ENCODE results near the gene RAB17. TPM values are rescaled to one million over a fixed set of nuclear protein-coding genes. Genes with fewer than 3 reads are reported as not detected.

Gene RAB17
- total and polyA plus RNA-seq, 2 of the 8 experiments (the other 6 are each of a cell fraction or from before 2014, with no cell fraction given): 42.6 to 83.4 TPM

GRCh38 chr2:237591141-237591881 lies 777 bp upstream of the RAB17 start:
- H3K9ac ChIP-seq (replicated peaks in 1 of 4; ENCODE audit: extremely low read depth in 1 of 4, low read depth in 3 of 4, low read length in 3 of 4): no peak overlapping the region
- H3K4me3 ChIP-seq (ENCODE audit: extremely low read depth in 1 of 4, insufficient read depth in 2 of 4, low read depth in 3 of 4, low read length in 4 of 4): peak overlapping the region in 3 of 4 experiments; percentile 8 to 59 (median 11); a peak in 5 of 8 replicates
- H4K20me1 ChIP-seq (replicated peaks in 1 of 2; ENCODE audit: control insufficient read depth in 1 of 2, insufficient read depth in 2 of 2, low read length in 2 of 2): no peaks in the 10 kb centered on the region
- no peak overlapping the region for H3K23ac ChIP-seq (ENCODE audit: insufficient read length)
- H3K56ac ChIP-seq (replicated peaks; ENCODE audit: insufficient read length, low read depth, low read length): peak overlapping the region; percentile 71
- H3K4me1 ChIP-seq (replicated peaks in 1 of 4; ENCODE audit: control insufficient read depth in 3 of 4, insufficient read depth in 4 of 4, low read length in 3 of 4): peaks cover 19 to 55% (median 28%) of the 10 kb centered on the region in 4 experiments
- H3K79me1 ChIP-seq (ENCODE audit: low read depth, low read length): no peaks in the 10 kb centered on the region
- H3K23me2 ChIP-seq (ENCODE audit: low read depth, low read length): peaks cover 4% of the 10 kb centered on the region
- H2BK120ac ChIP-seq (replicated peaks; ENCODE audit: low read depth, low read length): peak overlapping the region; percentile 17
- H2AK5ac ChIP-seq (ENCODE audit: low read depth, low read length): peak overlapping the region; percentile 68; the same call in 1 of the 2 replicates
- H3K18ac ChIP-seq (ENCODE audit: extremely low read depth, low read length): peak overlapping the region; percentile 42
- H4K91ac ChIP-seq (replicated peaks; ENCODE audit: insufficient read length, low read length): peak overlapping the region; percentile 95
- no peak overlapping the region for H2AFZ ChIP-seq (ENCODE audit: low read length)
- DNase-seq (ENCODE audit: low read depth in 1 of 2, low spot score in 2 of 2): peak in 1 of 2 experiments; percentile 82
- 0 out of 2 replicates have a peak, but pooled peaks have one; percentile 23 for TF ChIP-seq TCF12 (IDR thresholded peaks at IDR 0.05; ENCODE audit: low read depth, low read length)
- no peak for TF ChIP-seq E2F6 (IDR thresholded peaks at IDR 0.05)
- WGBS, 2 experiments (ENCODE audit: extremely low coverage in 1 of 2, insufficient coverage in 1 of 2, insufficient read length in 1 of 2, insufficient replicate concordance in 2 of 2, low coverage in 1 of 2, low lambda C conversion rate in 2 of 2, missing lambda C conversion rate in 1 of 2): 76% methylated on average over 19 of the region's 19 CpGs; no CpG with 5 or more reads in 1 of the 2 experiments
- peak overlapping the region; percentile 64 for H4K8ac ChIP-seq (ENCODE audit: extremely low read depth, insufficient read depth, low read length)
- no peaks in the 10 kb centered on the region for H3K36me3 ChIP-seq (ENCODE audit: control insufficient read depth in 2 of 4, insufficient read depth in 4 of 4, low read length in 3 of 4)
- peak overlapping the region; percentile 76; the same call in 1 of the 2 replicates for H2BK5ac ChIP-seq (ENCODE audit: low read depth, low read length)
- peak overlapping the region; percentile 25; the same call in 1 of the 2 replicates for H3K27ac ChIP-seq (ENCODE audit: low read depth, low read length)
- peak overlapping the region; percentile 85; the same call in 1 of the 2 replicates for H2BK15ac ChIP-seq (ENCODE audit: low read length)
- peak overlapping the region; percentile 80 for H3K4ac ChIP-seq (replicated peaks; ENCODE audit: insufficient read length, low read depth, low read length)
- peak overlapping the region; percentile 68 to 95 for H3K4me2 ChIP-seq (ENCODE audit: insufficient read depth in 1 of 2, low read depth in 2 of 2, low read length in 2 of 2)
- no peaks in the 10 kb centered on the region for H3K27me3 ChIP-seq (replicated peaks in 1 of 4; ENCODE audit: control insufficient read depth in 3 of 4, extremely low read depth in 1 of 4, insufficient read depth in 3 of 4, low read length in 3 of 4)
- H2BK20ac ChIP-seq (ENCODE audit: low read length): peak overlapping the region; percentile 84
- peak overlapping the region; percentile 61 for H4K5ac ChIP-seq (ENCODE audit: insufficient read length, low read depth, low read length)
- no peaks in the 10 kb centered on the region for H3K9me3 ChIP-seq (ENCODE audit: insufficient read depth in 2 of 2, low read depth in 1 of 2, low read length in 1 of 2)
- no peak for FAIRE-seq
- H2BK12ac ChIP-seq (ENCODE audit: low read depth, low read length): peak overlapping the region; percentile 70; the same call in 1 of the 2 replicates
- no peak overlapping the region for H3K14ac ChIP-seq (ENCODE audit: insufficient read length)
- ChIA-PET CTCF (ENCODE audit: partially characterized antibody) (interaction anchor here (0.6 to 6.9 kb wide), 8 partner anchors 11 to 1372 kb away, joined by 3 to 47 read pairs (median 4); no protein-coding TSS in a partner anchor), POLR2A (ENCODE audit: partially characterized antibody) (interaction anchor here (0.8 to 4.0 kb wide), 13 partner anchors 9 to 120 kb away, joined by 3 to 25 read pairs (median 5); partner anchors contain the start of gene LRRFIP1)
- H3K79me2 ChIP-seq (ENCODE audit: control insufficient read depth in 1 of 2, insufficient read depth in 2 of 2, low read length in 2 of 2): peaks cover 4 to 41% of the 10 kb centered on the region in 2 experiments; a peak in 2 of 4 replicates

Measured in H1 (cell line).